HG02938 (cell line): ENCODE results near the gene RCN2.

ENCODE experiments used
- ATAC-seq: cut with Tn5 transposase; IDR thresholded peaks from one replicate; pipeline ENCODE4 v1.9.1; 2021; ENCODE audit warnings: mild to moderate bottlenecking, moderate library complexity; ENCODE audit not compliant: unreplicated experiment

RCN2 gene

GRCh38 chr15:76972389-76973361 lies 41.1 kb downstream of the RCN2 start:
- ATAC-seq = no peak

GRCh38 chr15:76973362-76973743 lies 41.8 kb downstream of the RCN2 start:
- no peak for ATAC-seq

DNA sequence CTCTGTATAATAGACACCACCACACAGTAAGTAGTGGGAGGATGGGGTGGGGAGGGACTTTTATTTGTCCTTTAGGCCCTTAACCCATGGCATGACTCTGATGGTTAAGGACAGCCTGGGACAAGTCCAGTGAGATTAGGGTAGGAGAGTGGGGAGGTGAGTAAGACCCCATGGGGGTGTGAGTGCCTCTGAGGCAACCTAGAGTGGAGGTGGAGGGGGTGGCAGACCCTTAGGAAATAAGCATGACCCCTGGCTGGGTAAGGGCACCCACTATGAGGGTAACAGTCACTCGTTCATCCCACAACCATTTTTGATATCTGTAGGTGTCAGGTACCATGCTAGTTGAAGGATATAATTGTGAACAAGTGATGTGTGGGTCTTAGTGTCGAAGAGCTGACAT lies 42.4 kb downstream of the RCN2 start:
- ATAC-seq = no peak

DNA sequence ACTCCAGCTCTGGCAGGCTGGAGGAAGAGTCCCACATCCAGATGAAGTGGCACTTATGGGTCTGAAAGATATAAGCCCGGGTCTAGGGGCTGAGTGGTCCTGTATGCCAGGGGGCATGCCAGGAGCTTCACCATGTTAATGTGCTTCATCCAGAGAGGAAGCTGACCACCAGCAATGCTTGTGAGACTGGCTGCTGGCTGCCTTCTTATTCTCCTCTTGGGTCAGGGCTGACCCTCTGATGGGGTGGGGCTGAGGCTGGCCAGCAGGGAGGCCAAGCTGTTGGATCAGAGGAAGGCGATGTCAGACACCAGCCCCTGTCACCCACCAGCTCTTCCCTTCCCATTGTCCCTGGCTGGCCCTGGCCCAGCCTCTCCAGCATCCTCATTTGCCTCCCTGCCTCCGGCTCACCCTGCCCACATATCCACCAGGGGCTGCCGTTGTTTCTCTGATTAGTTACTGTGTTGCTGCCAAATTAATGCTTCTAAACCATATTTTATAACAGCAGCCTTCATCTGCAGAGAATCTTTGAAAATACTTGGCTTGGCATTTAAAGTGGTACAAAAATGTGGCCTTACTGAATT lies 43.0 kb downstream of the RCN2 start:
- ATAC-seq = no peak

GRCh38 chr15:76976141-76976540 lies 44.6 kb downstream of the RCN2 start:
- ATAC-seq = no peak

DNA sequence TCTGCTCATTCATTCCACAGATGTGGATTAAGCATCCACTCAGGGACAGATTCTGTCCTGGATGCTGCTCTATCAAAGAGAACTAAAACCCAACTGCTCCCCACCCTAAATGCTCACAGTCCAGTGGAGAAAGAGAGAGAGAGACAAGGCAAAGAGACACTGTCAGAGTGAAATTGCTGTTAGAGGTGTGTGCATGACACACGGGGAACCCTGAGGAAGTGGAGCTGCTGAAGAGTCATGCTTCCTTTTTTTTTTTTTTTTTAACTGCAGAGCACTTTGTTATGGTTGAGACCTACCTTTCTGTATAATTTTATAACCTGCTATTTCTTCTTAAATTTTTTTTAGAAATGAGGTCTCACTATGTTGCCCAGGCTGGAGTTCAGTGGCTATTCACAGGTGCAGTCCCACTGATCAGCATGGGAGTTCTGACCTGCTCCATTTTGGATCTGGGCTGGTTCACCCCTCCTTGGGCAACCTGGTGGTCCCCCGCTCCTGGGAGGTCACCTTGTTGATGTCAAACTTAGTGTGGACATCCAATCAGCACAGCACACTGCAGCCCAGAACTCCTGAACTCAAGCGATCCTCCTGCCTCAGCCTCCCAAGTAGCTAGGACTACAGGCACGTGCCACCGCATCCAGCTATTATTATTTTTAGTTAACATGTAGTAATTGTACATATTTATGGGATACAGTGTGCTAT lies 45.2 kb downstream of the RCN2 start:
- ATAC-seq = no peak

GRCh38 chr15:76978522-76979330 lies 47.2 kb downstream of the RCN2 start:
- no peak for ATAC-seq

GRCh38 chr15:76979331-76979925 lies 47.9 kb downstream of the RCN2 start:
- ATAC-seq = no peak

GRCh38 chr15:76979996-76980520 lies 48.5 kb downstream of the RCN2 start:
- ATAC-seq = no peak

DNA sequence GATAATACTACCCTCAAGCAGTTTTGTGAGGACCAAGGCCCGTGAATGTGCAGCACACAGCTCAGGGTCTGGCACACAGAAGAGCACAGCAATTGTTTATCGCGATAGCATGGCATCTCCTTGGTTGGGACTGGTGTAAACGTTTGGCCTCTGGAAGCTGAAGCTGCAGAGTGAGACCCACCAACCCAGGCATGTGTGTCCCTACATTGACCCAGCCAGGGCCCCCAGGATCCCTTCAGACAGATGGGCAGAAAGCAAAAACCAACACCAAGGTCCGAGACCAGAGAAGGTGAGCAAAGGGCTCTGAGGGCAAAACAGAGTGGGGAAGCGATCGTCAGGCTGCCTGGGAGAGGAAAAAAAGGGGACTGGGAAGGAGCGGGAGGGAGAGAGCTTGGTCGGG lies 50.8 kb downstream of the RCN2 start:
- ATAC-seq = no peak

DNA sequence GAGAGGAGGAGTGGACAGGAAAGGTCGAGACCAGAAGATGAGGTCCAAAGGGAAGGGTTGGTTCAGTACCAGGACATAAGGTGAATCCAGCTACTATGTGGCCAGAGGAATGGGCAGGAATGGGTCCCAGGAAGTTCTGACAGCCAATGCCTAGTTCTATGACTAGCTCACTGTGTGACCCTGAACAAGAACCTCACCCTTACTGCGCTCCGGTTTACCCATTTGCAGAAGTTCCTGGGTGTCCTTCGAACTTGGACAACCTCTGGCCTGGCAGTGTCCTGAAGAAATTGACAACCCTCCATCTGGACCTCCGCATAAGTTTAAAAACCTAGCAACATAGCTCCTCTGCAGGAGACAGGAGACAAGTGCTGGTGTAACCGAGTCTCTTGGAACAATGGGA lies 51.2 kb downstream of the RCN2 start:
- no peak for ATAC-seq

- no peak for ATAC-seq
Observed at GRCh38 chr15:76983590-76984375, 52.2 kb downstream of the RCN2 start.

DNA sequence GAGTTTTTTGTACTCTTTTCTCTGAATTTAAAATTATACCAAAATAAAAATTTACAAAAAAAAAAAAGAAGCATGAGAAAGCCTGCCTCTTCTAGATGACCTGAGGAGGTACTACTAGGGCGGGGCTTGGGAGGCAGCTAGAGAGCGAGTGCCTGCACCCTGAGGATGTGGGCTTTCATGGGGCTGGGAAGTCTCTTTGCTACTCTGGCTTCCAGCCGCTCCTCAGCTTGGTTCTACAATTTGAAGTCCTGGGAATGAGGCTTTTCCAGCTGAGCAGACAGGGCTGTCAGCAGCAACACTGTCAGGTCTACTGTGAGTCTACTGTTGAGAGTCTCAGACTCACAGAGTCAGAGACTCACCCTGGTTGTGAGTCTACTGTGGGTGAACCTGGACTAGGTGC lies 55.2 kb downstream of the RCN2 start:
- ATAC-seq = no peak

- no peak for ATAC-seq
Observed at GRCh38 chr15:76987276-76987675, 55.7 kb downstream of the RCN2 start.

- ATAC-seq = peak; percentile 75
Observed at GRCh38 chr15:76987896-76988860, 56.6 kb downstream of the RCN2 start.

DNA sequence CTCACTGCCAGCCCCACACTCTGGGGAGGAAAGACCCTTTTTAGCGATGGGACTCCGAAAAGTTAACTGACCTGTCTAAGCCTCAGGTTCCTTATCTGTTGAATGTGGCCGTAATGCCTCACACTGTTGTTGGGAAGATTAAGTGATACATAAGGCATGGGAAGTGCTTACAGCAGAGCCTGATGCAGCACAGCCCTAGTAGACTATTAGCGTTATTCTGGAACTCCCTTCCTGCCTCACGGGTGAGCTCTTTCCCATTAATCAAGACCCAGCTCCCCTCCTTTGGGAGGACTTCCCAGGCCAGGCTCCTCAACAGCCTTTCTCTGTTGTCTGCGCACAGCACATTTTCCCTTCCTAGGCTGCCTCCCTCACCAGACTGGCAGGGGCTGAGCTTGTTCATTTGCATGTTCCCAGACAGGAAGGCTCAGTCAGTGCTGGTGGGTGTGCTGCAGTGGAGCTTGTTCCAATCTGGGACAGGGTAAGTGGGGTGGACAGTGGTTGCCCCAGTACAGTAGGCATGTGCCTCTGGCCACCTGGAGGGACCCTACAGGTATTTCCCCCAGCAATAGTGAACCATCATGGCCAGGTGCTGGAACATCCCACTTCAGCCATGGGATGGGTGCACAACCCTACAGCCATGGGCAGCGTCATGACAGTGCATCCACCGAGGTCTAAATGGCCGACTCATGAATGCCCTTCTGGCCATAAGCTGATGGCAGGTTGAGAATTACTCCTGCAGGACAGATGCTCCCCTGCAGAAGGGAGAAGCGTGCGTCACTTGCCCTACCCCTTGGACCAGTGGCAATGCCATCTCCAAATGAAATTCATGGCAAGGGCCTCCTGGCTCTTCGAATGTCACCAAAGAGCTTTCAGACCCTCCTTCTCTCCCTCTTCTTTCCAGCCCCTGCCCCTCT lies 57.6 kb downstream of the RCN2 start:
- ATAC-seq = peak; percentile 3

GRCh38 chr15:76991048-76991447 lies 59.5 kb downstream of the RCN2 start:
- no peak for ATAC-seq
